NCI-H446 treated with DMSO at 0.1 percent for 48 hours (cell line): ENCODE measurements around the gene CIAO3.
"Not testable (repeated sequence)": the region's sequence is repeated elsewhere in the genome, so short reads cannot be mapped to it uniquely, and the experiment has no call there.

Experiments
- DNase-seq: peaks from one replicate; lab custom pipeline; 2025; lab: John Stamatoyannopoulos, UW

The CIAO3 gene

DNA sequence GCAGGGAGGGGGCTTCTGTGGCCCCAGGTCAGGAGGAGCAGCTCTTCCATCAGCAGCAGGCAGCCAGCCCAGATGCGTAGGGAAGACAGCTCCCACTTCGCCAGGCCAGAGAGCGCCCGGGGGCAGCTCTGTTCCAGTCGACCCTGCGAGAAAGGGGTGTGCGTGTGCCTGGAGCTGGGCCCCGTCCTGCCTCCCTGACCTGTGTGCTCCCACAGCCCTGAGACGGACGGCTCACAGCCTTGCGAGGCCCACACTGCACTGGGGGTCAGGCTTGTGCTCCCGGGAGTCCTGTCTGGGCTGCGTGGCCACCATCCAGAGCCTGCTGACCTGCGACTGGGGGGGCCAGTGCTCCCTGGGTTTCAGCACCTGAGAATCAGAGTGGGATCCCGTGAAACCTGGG, 19.3 kb upstream of the CIAO3 start:
- no peak for DNase-seq

DNA sequence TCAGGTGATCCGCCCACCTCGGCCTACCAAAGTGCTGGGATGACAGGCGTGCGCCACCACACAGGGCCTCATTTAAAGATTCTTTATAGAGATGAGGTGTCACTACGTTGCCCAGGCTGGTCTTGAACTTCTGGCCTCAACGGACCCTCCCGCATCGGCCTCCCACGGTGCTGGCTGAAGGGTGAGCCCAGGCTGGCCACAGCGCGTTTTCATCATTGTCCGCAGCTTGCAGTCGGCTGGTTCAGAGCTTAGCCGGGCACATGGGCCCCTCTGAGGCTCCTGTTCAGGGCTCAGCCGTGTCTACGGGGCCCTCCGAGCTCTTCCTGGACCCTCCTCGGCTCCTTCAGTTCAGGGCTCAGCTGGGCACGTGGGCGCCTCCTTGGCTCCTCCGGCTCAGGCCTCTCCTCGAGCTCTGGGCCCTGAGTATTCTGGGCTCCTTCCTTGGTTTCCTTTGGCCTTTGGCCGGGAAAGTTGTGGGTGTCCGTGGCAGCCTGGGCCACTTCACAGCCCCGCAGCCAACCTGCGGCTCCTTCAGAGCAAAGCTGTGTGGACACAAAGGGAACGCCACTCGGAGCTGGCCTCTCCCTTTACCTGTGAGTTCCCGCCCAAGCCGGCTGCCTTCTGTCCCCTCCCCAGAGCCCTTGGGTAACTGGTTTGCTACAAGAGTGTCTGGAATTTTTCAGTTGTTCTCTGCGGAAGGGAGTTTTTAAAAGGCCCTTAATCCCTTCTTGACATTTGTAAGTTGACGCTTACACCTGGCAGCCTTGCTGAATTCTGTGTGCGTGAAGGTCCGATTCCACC, 18.5 kb upstream of the CIAO3 start:
- no peak for DNase-seq

DNA sequence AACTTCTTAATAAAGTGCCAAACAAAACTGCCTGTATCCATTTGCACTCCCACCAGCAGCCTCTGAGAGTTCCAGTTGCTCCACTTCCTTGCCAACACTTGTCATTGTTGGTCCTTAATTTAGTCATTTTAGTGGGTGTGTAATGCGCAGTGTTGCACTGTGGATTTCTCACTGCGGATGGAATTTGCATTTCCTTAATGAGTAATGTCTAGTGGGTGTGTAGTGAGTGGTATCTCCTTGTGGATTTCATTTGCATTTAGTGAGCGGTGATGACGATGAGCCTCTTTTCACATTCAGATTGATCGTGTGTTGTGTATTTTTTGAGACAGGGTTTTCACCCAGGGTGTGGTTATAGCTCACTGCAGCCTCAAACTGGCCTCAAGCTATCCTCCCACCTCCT, 15.6 kb upstream of the CIAO3 start:
- DNase-seq: no peak

DNA sequence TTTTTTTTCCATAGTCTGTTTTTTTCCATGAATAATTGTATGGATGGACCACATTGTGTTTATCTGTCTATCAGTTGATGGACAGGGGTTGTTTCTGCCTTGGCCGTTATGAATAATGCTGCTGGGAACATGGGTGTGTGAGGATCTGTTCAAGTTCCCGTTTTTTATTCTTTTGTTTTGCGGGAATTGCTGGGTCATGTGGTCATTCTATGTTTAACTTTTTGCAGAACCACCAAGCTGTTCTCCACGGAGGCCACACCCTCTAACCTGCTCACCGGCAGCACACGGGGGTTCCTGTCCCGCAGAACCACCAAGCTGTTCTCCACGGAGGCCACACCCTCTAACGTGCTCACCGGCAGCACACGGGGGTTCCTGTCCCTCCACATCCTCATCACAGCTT, 13.9 kb upstream of the CIAO3 start:
- DNase-seq: no peak

DNA sequence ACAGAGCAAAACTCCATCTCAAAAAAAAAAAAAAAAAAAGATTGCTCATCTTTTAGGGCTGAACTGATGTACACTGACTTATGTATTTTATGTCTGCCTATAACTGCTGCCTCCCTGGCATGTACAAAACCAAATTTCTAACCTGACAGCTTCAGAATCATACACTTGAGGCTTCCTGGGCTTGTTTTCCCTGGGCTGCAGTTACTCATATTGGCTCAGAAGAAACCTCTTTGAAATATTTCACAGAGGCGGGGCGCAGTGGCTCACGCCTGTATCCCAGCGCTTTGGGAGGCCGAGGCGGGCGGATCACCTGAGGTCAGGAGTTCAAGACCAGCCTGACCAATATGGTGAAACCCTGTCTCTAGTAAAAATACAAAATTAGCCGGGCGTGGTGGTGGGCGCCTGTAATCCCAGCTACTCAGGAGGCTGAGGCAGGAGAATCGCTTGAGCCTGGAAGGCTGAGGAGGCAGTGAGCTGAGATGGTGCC, 13.4 kb upstream of the CIAO3 start:
- not testable (repeated sequence) for DNase-seq

DNA sequence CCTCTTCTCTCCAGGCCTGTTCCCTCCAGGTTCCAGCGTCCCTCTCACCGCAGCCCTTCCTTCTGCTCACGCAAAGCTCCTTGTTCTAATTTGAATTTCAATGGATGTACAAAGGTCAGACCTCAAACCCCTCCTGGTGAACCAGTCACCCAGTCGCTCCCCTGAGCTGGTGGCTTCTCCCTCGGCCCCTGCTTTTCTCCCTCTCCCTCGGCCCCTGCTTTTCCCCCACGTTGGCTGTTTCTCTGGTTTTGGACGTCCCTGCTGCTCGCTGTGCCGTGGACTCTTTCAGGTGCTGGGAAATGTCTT, 11.2 kb upstream of the CIAO3 start:
- no peak for DNase-seq

DNA sequence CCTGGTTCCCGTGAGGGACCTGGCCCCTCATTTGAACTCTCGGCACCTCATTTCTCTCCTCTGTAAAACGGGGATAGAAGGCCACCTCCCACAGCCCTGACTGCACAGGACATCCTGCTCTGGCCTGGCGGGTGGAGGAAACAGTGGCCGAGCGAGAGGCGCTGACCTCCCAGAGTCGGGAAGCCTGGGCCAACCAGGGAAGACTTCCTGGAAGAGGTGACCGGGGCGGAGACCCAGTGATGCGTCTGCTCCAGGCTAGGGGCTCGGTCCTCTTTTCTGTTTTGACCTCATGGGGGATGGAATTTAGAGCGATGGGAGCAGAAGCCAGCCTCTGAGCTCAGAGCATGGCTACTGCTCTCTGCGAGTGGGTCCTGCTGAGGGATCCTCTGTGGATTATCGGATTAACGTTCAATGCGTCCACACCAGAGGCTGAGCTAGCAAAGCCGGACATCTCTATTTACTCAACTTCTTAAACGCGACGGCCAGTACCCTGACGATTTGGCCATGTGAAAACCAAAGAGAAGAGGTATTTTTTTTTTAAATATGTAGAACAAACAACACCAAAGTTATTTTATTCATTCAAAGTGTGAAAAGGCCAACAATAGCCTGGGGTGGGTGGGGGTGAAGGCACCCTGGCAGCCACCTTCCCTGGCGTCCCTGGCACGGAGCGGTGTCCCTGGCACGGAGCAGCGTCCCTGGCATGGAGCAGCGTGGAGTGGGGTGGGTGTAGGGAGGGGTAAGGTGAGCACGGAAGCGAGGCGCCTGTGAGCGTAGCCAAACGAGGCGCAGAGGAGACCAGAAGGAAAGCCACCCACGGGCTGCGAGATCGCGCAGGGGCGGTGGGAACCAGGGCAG, 10.6 kb upstream of the CIAO3 start:
- no peak for DNase-seq

DNA sequence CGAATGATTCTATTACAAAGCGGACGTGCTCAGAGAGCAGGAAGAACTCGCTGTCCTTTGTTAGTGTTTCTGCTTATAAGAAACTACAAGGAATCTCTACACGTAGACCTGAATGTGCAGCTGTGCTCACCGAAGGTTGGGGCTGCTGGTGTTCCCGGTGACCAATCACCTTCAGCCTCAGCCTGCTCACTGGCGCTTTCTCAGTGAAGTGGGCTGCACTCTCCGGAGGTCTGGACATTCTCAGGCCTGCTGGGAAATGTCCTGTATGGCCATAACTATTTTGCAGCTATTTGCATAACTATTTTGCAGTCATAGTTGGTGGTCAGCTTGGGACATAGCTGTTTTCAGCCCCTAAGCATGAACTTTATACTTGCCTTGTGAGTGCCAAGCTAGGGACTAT, 9.7 kb upstream of the CIAO3 start:
- DNase-seq: no peak

DNA sequence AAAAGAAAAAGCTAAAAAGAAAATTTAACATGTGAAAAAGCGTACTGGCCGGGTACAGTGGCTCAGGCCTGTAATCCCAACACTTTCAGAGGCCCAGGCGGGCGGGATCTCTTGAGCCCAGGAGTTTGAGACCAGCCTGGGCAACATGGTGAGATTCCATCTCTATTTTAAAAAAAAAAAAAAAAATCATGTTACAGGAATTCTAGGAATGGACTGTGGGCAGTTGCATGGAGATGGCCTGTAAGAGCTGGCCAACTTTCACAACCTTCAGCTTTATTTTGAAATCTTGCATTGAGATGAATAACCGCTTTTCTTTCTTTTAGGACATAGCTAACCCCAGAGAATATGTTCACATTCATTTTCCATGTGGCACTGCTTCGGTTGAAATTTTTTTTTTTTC, 8.2 kb upstream of the CIAO3 start:
- no peak for DNase-seq

DNA sequence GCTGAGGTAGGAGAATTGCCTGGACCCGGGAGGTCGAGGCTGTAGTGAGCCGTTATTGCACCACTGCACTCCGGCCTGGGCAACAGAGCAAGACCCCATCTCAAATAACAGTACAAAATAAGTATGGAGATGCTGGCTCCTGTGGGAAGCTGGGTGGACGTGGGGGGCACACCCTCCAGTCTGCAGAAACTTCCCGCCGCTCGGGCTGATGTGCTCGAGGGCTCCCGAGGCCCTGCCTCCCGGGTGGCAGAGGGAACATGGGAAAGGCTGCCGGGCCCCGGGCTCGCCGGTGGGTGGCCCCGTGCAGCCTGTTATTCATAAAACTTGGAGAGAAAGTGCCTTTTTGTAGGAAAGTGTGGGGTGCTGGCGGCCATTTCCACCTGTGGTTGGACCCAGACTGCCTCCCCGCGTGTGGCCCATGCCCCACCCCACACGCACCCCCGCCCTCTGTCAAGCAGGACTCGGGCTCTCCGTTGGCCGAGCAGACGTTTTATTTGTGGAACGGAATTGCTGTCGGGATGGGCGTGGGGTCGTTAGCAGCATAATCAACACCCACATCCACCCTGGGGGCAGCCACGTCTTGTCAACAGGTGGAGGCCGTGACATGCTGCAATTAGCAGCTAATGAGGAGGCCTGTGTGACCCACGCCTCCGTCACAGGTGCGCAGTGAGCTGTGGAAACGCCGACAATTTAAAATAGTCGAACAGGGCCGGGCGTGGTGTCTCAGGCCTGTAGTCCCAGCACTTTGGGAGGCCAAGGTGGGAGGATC, 7.4 kb upstream of the CIAO3 start:
- no peak for DNase-seq

DNA sequence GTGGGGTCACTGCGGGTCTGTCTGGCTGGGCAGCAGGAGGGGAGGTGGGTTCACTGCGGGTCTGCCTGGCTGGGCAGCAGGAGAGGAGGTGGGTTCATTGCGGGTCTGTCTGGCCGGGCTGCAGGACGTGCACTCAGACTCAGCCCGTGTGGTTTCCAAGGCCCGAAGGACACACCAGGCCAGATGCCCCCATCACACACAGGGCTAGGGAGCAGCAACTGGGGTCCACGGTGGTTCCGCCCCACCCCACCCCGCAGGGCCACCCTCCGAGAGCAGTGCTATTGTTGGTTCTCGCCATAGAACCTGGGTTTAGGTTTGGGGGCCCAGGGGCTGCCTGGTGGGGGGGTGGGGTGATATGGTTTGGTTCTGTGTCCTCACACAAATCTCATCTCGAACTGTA, 5.8 kb upstream of the CIAO3 start:
- DNase-seq: no peak

DNA sequence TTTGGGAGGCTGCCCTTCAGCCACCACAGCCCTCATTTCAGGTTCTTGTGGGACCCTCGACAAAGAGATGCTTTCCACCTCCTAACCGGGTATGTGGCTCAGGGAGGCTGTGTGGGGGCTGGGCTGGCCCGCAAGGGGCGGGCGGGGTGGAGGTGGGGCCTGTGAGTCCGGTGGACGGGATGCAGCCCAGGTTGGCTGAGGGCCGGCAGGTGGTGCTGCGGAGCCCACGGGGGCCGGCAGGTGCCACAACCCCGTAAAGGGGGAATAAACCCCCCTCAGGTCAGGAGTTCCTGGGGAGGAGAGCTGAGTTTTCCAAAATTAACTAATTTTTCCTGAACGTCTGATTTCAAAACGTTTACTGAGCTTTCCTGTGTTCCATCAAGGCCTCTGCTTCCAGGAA, 4.9 kb upstream of the CIAO3 start:
- DNase-seq: no peak

DNA sequence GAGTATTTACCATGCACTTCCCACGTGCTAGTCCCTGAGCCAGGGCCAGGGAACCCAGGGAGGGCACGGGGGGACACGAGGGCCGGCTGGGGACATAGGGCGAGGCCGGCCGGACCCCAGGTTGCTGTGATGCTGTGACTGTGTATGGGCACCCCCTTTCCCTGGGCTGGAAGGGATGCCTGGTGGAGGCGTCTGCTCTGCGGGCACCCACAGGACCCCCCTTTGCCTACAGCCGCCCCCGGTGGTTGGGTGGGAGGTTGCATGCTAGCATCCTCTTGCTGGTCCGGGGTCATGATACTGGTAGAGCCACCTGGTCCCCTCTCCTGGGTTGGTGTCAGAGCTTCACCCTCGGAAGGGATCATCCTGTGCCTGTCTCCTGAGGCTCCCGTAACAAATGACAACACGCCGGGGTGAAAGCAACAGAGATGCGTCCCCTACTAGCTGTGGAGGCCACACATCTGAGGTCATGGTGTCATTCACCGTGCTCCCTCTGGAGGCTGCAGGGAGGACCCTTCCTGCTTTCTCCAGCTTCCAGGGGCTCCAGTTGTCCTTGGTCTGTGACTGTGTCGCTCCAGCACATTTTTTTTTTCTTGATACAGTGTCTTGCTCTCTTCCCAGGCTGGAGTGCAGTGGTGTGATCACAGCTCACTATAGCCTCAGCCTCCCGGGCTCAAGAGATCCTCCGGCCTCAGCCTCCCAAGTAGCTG, 3.1 kb upstream of the CIAO3 start:
- no peak for DNase-seq

DNA sequence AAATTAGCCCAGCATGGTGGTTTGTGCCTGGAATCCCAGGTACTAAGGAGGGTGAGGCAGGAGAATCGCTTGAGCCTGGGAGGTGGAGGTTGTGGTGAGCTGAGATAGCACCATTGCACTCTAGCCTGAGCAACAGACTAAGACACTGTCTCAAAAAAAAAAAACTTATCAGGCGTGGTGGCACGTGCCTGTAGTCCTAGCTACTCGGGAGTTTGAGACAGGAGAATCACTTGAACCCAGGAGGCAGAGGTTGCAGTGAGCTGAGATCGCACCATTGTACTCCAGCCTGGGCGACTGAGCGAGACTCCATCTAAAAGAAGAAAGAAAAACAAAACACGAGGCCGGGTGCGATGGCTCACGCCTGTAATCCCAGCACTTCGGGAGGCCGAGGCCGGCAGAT, 2.1 kb upstream of the CIAO3 start:
- DNase-seq: not testable (repeated sequence)

DNA sequence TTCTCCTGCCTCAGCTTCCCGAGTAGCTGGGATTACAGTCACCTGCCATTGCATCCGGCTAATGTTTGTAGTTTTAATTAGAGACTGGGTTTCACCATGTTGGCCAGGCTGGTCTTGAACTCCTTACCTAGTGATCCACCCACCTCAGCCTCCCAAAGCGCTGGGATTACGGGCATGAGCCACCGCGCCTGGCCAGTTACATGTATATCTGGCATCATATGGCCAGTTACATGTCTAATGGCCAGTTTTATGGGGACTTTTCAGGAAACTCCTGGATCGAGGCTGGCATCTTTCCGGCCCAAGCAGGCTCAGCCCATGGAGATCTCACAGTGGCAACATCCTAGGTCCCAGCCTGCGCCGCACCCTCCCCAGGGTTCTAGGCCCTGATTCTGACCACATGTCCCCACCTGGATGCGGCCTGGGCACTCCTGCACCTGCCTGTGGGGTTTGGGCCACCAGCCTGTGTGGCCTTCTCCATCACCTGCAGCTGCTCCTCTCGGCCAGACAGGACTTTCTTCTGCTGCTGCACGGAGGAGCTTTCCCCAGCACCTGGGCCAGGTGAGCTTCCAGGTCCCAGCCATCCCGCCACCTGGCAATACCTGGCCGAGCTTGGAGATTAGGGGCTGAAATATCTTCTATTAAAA, 1.3 kb upstream of the CIAO3 start:
- no peak for DNase-seq

DNA sequence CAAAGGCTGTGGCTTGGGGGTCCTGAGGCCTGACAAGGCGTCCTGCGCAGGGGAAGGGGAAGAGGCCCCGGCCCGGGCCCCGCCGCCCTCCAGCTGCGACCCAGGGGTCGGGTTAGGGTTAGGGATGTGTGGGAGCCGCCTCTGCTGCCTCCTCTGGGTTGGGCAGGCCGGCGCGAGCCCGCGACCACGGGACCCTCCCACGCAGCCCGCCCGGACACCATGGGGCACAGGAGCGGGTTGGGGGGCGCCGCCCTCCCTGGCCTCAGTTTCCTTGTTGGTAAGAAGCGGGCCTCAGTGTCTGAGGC, 386 bp downstream of the CIAO3 start:
- DNase-seq: no peak

DNA sequence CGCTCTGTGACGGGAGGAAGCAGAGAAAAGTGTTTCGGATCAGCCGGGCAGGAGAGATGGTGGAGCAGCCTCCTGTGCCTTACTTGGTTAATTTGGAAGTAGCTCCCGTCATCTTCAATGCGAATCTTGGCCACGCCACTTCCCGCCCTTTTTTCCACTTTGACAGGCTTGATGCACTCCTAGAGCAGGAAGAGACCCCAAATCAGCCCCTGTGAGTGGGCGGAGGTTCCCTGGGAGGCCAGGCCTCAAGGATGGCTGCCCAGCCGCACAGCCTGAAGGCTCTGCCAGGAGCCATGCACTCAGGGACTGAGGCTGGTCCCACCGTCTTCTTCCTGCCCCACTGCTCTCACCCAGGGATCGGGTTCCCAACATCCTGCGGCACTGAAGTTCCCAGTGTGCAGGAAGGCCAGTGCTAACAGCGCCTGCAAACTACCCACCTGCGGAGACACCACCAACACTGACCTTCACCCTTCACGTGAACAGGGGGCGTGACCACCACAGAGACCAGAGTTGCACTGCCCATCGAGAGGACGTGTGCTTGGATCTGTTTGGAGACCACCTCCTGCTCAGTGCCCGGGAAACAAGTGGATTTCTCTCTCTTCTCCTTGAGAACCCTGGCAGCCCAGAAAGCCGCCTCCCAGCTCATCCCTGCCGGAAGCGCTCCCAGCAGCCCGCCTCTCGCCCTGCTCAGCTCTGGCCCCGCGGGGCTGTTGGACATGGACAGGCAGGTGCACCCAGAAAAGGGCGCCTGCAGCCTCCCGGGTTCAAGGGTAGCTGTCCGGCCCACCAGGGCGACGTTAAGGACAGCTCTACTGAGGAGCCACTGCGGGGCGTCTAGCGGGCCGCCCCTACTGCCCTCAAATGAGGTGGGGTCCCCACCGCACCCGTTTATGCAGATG, 988 bp downstream of the CIAO3 start:
- DNase-seq: no peak

DNA sequence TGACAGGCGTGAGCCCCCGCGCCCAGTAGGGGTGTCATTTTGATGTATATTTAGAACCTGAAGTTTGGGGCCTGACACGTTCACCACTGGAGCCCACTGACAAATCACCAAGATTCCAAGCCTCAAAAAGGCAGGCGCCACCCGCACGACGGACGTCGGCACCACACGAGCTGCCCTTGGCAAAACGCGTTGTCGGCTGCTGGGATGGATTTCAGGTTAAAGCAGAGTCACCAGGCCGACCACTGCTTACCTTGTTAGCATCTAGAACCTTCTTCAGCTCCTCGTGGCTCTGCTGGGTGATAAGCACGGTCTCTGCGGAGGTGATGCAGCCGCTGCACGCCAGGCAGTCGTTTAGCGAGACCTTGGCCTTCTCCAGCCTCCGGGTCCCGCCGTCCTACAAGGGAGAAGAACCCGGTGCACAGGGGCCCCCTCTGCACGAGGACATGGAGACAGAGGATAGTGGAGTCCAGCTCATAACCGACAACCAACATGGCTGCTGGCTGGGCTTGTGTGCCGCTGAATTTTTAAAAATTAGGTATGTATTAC, 3.8 kb downstream of the CIAO3 start:
- DNase-seq: no peak

DNA sequence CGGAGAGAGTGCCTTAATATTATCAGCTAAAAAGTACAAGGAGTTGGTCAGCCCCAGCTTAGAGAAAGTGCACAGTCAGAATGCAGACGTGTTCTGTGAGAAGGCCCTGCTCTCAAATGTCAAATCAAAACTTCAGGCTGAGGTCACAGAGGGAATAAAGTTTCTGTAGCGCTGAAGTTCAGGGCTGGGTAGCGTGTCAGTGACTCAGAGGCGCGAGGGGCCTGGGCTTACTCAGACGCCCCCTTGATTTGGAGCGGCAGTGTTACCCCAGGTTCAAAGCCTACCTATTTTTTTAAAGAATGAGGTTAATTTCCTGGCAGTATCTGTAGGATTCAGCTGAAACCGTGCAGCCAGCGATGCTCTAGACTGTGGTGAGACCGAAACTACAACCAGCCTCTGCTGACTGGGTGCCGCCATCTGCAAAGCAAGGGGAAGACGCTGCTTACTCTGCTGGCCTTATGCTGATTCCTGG, 4.8 kb downstream of the CIAO3 start:
- DNase-seq: no peak
